CD4-positive, alpha-beta T cell treated with Interleukin-4 for 1 hour (primary cell): Measurements from ENCODE around the gene NPR2.

Experiments
- DNase-seq, 2 donors: peaks; one replicate each; pipeline ENCODE4 v3.0.0-alpha.2; 2020 to 2022

Gene NPR2

DNA sequence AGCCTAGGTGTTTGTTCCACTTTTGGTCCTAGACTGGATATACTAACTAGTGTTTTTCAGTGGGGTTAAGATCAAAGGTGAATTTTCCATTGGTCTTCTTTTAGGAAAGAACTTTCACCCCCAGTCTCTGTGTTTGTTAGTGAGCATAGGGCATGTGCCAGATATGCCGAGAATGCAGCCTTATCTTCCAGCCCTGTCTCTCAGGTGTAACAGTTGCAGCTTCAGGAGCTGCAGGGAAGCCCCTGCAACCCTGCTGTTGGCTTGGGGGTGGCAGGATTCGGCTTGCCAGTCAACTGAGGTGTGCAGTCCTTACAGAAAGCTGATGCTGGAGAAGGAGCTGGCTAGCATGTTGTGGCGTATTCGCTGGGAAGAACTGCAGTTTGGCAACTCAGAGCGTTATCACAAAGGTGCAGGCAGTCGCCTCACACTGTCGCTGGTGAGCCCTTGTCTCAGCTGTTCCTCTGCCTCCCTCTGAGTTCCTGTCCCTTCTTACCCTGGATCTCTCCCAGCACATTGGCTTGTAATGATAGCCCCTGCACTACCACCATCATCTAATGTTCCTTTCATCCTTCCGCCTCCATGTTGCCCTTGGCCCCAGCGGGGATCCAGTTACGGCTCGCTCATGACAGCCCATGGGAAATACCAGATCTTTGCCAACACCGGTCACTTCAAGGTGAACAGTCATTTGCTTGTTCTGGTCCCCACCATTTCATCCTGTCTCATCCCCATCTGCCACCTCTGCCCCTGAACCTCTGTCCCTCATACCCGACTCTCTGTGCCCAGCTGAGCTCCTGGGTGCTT lies 10.1 kb downstream of the NPR2 start:
- no peak for DNase-seq

- DNase-seq = no peak
These were observed 14.7 kb downstream of the NPR2 start for GRCh38 chr9:35806101-35806500.

- no peak for DNase-seq
These were observed 17.0 kb downstream of the NPR2 start for GRCh38 chr9:35808433-35808832.

GRCh38 chr9:35810122-35810521 lies 18.7 kb downstream of the NPR2 start:
- DNase-seq = no peak

GRCh38 chr9:35811381-35812024 lies 20.1 kb downstream of the NPR2 start:
- DNase-seq = no peak

DNA sequence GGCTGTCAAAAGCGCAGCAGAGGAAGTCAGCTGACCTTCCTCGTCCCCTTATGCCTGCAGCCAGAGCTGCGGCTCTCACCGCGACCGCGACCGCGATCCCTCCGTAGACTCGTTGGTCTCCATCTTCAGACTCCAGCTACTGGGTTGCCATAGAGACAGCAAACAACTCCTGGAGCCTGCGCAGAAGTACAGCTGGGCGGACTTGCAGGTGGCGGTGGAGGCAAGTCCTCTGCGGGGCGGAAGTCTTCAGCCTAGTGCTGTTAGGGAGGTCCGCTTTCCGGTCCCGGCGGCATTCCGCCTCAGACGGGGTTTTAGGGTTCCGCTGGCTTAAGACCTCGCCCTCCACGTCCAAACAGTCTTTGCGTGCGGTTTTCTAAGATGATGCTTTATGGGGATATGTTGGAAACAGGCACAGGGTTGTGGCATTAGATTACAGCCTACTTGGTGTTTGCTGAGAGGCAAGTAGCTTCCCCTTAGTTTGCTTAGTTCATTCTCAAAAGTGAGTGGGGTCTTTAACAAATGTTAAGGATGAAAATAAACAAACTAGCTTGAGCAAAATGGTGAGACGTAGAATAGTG lies 20.7 kb downstream of the NPR2 start, which contains the start of gene SPAG8:
SPAG8 (minus strand) TSS at position 238 of the 578 bp plus-strand sequence; CDS start at position 123, 115 bp downstream.
- peak; percentile 98 for DNase-seq

DNA sequence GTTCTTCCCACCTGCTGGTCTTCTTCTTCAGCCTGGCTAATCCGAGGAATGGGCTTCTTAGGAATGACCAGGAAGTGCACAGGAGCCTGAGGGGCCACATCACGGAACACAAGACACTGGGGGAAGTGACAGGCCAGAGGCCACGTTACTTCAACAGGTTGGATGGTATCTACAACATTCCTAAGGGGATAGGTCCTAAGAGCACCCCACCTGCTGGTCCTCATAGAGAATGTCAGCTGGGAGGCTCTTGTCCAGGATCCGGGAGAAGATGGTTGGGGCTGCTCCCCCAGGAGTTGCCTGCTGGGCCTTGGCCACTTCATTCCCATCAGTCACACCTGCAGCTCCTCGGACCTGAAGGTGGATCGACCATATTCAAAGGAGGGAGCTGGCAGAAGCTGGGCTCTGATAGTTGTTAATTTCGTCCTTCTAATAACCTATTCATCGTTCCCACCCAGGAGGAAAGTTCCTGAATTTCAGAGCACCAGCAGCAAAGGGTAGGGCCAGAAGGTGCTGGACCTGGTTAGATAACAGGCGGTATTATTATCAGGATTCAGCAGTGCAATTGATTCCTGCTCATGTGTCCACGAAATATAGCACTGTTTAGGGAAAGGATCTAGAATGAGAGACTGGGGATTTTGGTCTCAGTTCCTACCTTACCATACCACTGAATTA lies 22.2 kb downstream of the NPR2 start:
- no peak for DNase-seq

- DNase-seq = peak; percentile 34 to 46
These were observed 22.9 kb downstream of the NPR2 start for GRCh38 chr9:35814106-35814840.

DNA sequence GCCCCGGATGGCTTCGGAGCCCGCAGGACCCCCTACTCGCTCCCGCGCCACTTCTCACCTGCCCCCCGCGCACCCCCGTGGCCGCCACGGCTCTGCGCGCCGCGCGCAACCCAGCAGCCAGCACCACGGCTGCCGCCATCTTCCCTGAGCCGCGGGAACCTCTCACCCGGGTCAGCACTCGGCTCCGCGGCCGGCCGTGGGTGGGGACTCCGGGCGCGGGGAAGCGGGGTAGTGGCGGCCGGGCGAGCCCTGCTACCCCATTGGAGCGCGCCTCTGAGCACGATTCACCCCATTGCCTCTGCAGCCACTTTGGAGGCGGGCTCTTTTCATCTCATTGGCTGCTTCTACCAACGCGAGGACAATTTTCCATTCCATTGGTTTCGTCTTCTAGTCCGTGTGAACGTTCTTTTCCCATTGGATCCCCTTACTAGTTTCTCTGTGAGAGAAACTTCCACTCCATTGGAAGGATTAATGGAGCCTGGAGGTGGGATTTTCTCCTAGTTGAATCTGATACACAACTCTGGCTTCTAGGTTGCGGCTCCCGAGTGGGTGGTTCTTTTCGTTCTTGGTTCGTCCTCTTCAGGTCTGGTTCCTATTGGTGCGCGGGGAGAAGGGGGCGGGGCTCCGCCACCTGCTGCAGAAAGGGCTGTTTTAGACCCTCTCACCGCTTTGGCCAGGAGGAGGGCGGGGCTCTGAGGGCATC lies 23.6 kb downstream of the NPR2 start, which contains the start of gene HINT2:
HINT2 (minus strand) TSS at position 202 of the 703 bp plus-strand sequence; CDS start at position 139, 63 bp downstream.
- peak; percentile 98 for DNase-seq

DNA sequence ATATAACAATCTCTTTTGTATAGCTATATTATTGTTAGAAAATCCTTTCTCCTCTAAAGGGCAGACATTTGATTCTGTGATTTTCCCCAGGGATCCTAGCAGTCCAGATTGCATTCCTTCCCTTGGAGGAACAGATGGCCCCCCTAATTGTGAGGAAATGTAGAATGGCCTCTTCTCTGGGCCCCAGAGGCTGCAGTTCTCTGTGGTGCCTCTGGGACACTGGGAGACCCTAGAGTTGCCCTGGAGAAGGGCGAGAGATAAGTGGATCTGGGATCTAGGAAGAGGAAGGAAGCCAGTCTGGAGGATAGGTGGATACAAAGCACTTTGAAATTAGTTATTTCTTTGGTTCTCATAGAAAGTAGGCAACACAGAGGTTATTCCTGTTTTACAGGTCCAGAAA lies 25.3 kb downstream of the NPR2 start:
- DNase-seq = no peak

GRCh38 chr9:35818341-35818740 lies 26.9 kb downstream of the NPR2 start:
- DNase-seq = no peak

- no peak for DNase-seq
These were observed 28.7 kb downstream of the NPR2 start for GRCh38 chr9:35820076-35820475.

DNA sequence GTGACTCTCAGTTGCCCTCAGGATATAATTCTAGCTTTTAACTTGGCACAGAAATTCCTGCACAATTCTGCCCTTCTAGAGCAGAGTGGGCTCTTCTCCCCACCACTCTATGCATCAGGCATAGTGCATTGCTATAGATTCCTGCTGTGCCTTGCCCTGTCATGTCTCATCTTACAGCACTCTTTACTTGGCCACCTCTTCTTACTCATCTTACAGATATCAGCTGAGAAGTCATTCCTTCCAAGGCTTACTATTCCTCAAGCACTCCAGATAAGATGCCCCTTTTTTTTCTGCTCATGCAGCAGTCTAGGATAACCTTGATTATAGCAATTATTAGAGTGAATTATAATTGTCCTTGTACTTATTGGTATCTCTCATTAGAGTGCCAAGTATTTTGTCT lies 31.5 kb downstream of the NPR2 start:
- DNase-seq = no peak

- DNase-seq = peak; percentile 32 to 66
These were observed 34.8 kb downstream of the NPR2 start for GRCh38 chr9:35826071-35826701.

DNA sequence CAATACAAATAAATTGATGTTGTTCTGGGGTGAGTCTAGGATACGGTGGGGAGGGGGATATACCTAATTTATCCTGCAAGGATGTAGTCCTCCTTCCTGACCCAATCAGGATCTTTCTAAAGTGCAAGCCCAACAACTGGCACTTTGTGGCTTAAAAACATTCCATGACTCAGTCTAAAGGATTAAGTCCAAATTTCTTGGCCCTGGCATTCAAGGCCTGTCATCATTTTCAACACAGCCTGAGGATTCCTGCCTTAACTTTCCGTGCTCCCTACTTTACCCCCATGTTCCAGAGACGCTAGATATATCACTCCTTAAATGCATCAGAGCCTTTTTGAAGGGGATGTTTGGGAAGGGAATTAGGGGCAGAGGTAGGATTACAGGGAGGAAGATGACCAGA lies 36.1 kb downstream of the NPR2 start:
- DNase-seq = no peak

- DNase-seq = peak in 1 of 2 donors; percentile 15
These were observed 37.3 kb downstream of the NPR2 start, which contains the start of gene FAM221B for GRCh38 chr9:35828716-35829083. FAM221B (minus strand) TSS chr9:35828732; CDS start chr9:35826161, 2,571 bp downstream.

GRCh38 chr9:35829084-35829763 lies 37.8 kb downstream of the NPR2 start, which contains the start of gene TMEM8B:
TMEM8B (plus strand) TSS chr9:35829228; CDS start chr9:35829448, 220 bp downstream.
- peak; percentile 93 for DNase-seq

DNA sequence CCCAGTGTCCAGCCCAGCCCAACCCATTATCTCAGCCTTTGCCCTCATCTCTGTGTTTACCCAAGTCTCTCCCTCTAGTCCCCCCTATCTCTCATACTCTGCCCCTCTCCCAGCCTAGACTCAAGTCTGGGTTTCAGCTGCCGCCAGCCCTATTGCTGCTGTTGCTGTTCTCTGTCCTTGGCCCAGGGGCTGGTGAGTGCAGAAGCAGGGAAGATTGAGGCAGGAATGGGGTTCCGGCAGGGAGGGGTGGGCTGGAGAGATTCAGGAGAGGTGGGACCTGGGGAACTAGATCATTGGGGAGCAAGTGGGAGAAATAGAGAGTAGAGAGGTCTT lies 38.3 kb downstream of the NPR2 start:
- no peak for DNase-seq

DNA sequence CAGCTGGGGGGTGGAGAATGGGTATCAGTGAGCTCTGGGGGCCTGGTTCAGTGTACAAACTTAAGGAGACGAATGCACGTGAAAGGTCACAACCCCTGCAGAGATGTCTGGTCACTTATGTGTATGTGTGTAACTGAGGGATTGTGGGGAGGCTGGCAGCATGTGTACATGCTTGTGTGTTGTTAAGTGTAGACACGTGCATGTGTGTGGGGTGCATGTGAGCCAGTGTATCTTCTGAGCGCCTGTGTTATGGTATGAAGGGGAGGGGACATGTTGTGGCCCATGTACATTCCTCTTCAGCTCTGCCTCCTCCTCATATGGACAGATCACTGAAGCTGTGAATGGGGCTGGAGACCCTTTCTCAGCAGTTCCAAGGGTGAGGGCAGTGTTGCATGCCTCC lies 39.6 kb downstream of the NPR2 start:
- no peak for DNase-seq

GRCh38 chr9:35832814-35833213 lies 41.4 kb downstream of the NPR2 start:
- no peak for DNase-seq
